Heart left ventricle (tissue), 16 donors: Measurements from ENCODE around the gene CCDC183. TPM values are rescaled to one million over a fixed set of nuclear protein-coding genes. Genes with fewer than 3 reads are reported as not detected.
"Not testable (repeated sequence)": the region's sequence is repeated elsewhere in the genome, so short reads cannot be mapped to it uniquely, and the experiment has no call there.

Source experiments
- ATAC-seq, 4 donors: fragments of 200-7000 bp; cut with Tn5 transposase; one replicate each; pipeline ENCODE4 v1.9.1; 2020 to 2022; ENCODE audit warnings: moderate library complexity in 4 of 4, mild to moderate bottlenecking in 3 of 4, moderate number of reproducible peaks in 1 of 4
- DNase-seq, 5 donors: peaks; one replicate each; pipeline ENCODE4 v3.0.0-alpha.2; 2020
- H3K27ac ChIP-seq, 12 donors: fragments of 200-600 bp; sonication (generic) in 4 of 12; one replicate each; pipeline versions ENCODE4 v1.5.0 to v1.8.0; 2016 to 2022; ENCODE audit warnings: mild to moderate bottlenecking in 2 of 12
- H3K27me3 ChIP-seq, 9 donors: fragments of 200-600 bp; sonication (generic) in 2 of 9; one replicate each; pipeline versions ENCODE4 v1.5.1 to v1.8.0; 2016 to 2022; ENCODE audit warnings: mild to moderate bottlenecking in 3 of 9
- H3K36me3 ChIP-seq, 9 donors: fragments of 200-600 bp; sonication (generic) in 2 of 9; one replicate each; pipeline versions ENCODE4 v1.5.0 to v1.8.0; 2018 to 2022; ENCODE audit warnings: mild to moderate bottlenecking in 2 of 9
- H3K4me1 ChIP-seq, 12 donors: fragments of 200-600 bp; sonication (generic) in 4 of 12; one replicate each; pipeline versions ENCODE4 v1.5.0 to v1.8.0; 2016 to 2022; ENCODE audit warnings: mild to moderate bottlenecking in 3 of 12
- H3K4me3 ChIP-seq, 12 donors: fragments of 200-600 bp; sonication (generic) in 4 of 12; one replicate each; pipeline versions ENCODE4 v1.5.0 to v1.8.0; 2017 to 2022; ENCODE audit warnings: mild to moderate bottlenecking in 9 of 12, moderate library complexity in 4 of 12
- H3K9me3 ChIP-seq, 12 donors: fragments of 200-600 bp; sonication (generic) in 4 of 12; one replicate each; pipeline versions ENCODE4 v1.5.0 to v1.8.0; 2016 to 2022; ENCODE audit warnings: mild to moderate bottlenecking in 1 of 12
- CTCF ChIP-seq, 12 donors: fragments of 200-600 bp; sonication (generic) in 4 of 12; IDR thresholded peaks; one replicate each; pipeline versions ENCODE4 v1.5.0 to v1.8.0; 2018 to 2022; ENCODE audit warnings: antibody characterized with exemption in 12 of 12, mild to moderate bottlenecking in 5 of 12
- POLR2A ChIP-seq, 2 donors: fragments of 450-650 bp; IDR thresholded peaks; one replicate each; pipeline ENCODE4 v1.6.1; 2017; ENCODE audit warnings: antibody characterized with exemption in 2 of 2, mild to moderate bottlenecking in 2 of 2, moderate library complexity in 2 of 2
- WGBS, 4 donors: extraction: QIAGEN DNeasy Blood & Tissue Kit in 2 of 4; methylation state at CpG; one replicate each; pipeline versions ENCODE4 v1.1.5 to v1.1.7; 2013 to 2018; 5-methylcytosine and 5-hydroxymethylcytosine counted together
- intact Hi-C, 10 donors: fragments of 100-400 bp; cut with DNase I; formaldehyde crosslinking; loops; one replicate each; pipeline versions ENCODE4 v1.11.1 to v1.14.2; 2022
- polyA plus RNA-seq, 2 donors: library from polyadenylated mRNA; stranded (reverse); fragments of 200-250 nt; gene quantifications; one replicate each; pipeline ENCODE4 v1.2.3, GENCODE V29; 2013
- total RNA-seq, 9 donors: library from RNA; depleted of rRNA in 2 of 9; stranded (reverse); fragments of >200 nt in 2 of 9; fragmentation: NEBNext Ultra II Directional in 3 of 9; extraction: Animal tissue kit (Norgen Biotek cat#: 25700) in 3 of 9; gene quantifications; one replicate each; pipeline versions ENCODE4 v1.1.0 to v1.2.4, GENCODE V29; 2016 to 2023
- donor health status: ischemic (EF 13 %, LVEDD 7.1; RV severe dilation, severe dysfunction).
- donor health status: healthy with polysubstance abuse.
- donor health status: DM: no; HTN: yes; CAD: no.
- donor health status: DM: no; HTN: no; CAD: no.
- donor health status: ischemic (EF 25% LVEDD 6.9; RV normal size, moderate dysfunction).
- donor health status: ischemic (EF 25% LVEDD 5.7; RV mildly dilated, moderate dysfunction).
- donor health status: healthy.
- donor health status: DM: yes; HTN: yes; CAD: no.
- donor health status: ischemic (EF 35%, LVEDD 5.7; RV mildly dilated, moderate dysfunction).
- donor health status: nonischemic (EF 11% LVEDD 7.7; RV severe dilation, severe dysfunction).
- donor health status: DM: yes; HTN: yes; CAD: no.
- donor health status: PGD.
- donor health status: ischemic (EF 29% LVEDD 5.4; RV normal size, mild dysfunction).
- donor health status: nonischemic (EF 23%, LVEDD 6.1; RV moderate dilation, normal function).

CCDC183 gene
- total and polyA plus RNA-seq, 11 donors = 0.32 to 4.7 (median 1.4) TPM

GRCh38 chr9:136784249-136784996 lies 11.7 kb upstream of the CCDC183 start:
- intact Hi-C loops = loop anchor here in 3 of 10 donors (10.0 kb wide), 3 partner anchors 280 to 450 kb away; partner anchors contain the start of genes CYSRT1 (in 1 of the 3), RNF208 (in 1 of the 3), RNF224 (in 1 of the 3) and SLC34A3 (in 1 of the 3)
- no peak for TF ChIP-seq POLR2A (IDR thresholded peaks at IDR 0.05)
- TF ChIP-seq CTCF (IDR thresholded peaks at IDR 0.05) = peak in 11 of 12 donors; percentile 25 to 59 (median 45)
- Histone ChIP-seq H3K36me3 (no peaks in the 10 kb centered on the region), H3K27ac (no peak overlapping the region), H3K27me3 (no peaks in the 10 kb centered on the region), H3K9me3 (no peaks in the 10 kb centered on the region), H3K4me1 (peaks cover 0 to 14% (median 0%) of the 10 kb centered on the region in 12 donors), H3K4me3 (no peak overlapping the region)
- DNase-seq (no peak), ATAC-seq (no peak)
- WGBS, 4 donors = 56 to 65% (median 60%) methylated on average over 9 of the region's 9 CpGs

- Histone ChIP-seq H3K9me3 (no peaks in the 10 kb centered on the region), H3K4me1 (peaks cover 0 to 16% (median 2%) of the 10 kb centered on the region in 12 donors), H3K4me3 (no peak overlapping the region), H3K27ac (no peak overlapping the region), H3K36me3 (no peaks in the 10 kb centered on the region), H3K27me3 (no peaks in the 10 kb centered on the region)
- intact Hi-C loops = loop anchor here in 4 of 10 donors (5.0 to 10.0 kb wide), 5 partner anchors 280 to 450 kb away; partner anchors contain the start of genes CYSRT1 (in 2 of the 4), RNF224 (in 2 of the 4), RNF208 (in 1 of the 4) and SLC34A3 (in 1 of the 4)
- TF ChIP-seq POLR2A (IDR thresholded peaks at IDR 0.05) (no peak), CTCF (IDR thresholded peaks at IDR 0.05) (no peak)
- ATAC-seq = no peak
- no peak for DNase-seq
- 77 to 87% (median 83%) methylated on average over 6 of the region's 6 CpGs for WGBS, 4 donors
Observed at GRCh38 chr9:136784997-136785361, 11.2 kb upstream of the CCDC183 start.

DNA sequence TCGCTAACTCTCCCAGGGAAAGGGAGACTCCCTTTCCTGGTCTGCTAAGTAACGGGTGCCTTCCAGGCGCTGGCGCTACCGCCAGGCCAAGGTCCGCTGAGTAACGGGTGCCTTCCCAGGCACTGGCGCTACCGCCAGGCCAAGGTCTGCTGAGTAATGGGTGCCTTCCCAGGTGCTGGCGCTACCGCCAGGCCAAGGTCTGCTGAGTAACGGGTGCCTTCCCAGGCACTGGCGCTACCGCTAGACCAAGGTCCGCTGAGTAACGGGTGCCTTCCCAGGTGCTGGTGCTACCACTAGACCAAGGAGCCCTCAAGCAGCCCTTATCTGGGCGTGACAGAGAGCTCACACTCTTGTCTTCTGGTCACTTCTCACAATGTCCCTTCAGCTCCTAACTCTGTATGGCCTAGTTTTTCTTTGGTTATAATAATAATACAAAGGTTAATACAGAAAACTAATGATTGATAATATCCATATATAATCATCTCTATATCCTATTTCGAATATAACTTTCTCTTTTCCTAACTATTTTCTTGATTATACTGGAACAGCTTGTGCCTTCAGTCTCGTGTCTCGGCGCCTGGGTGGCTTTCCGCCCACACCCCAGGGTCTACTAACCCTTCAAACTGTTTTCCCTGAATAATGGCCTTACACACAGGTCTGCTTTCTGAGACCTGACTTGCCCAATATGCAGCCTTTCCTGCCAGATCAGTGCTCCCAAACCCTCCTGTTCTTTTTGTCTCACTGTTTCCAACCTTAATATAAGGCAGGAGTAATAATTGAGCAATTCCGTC lies 10.4 kb upstream of the CCDC183 start:
- H3K9me3 ChIP-seq, H3K4me3 ChIP-seq, H3K27ac ChIP-seq, H3K27me3 ChIP-seq, DNase-seq, H3K36me3 ChIP-seq, ATAC-seq: not testable (repeated sequence)
- H3K4me1 ChIP-seq = peaks cover 0 to 23% (median 9%) of the 10 kb centered on the region in 12 donors
- intact Hi-C loops = loop anchor here in 8 of 10 donors (2.0 to 10.0 kb wide), 6 partner anchors 249 to 449 kb away; partner anchors contain the start of genes CYSRT1 (in 2 of the 8), RNF224 (in 2 of the 8), RNF208 (in 1 of the 8) and SLC34A3 (in 1 of the 8)
- WGBS, 4 donors = 86 to 92% (median 89%) methylated on average over 18 to 23 of the region's 23 CpGs

DNA sequence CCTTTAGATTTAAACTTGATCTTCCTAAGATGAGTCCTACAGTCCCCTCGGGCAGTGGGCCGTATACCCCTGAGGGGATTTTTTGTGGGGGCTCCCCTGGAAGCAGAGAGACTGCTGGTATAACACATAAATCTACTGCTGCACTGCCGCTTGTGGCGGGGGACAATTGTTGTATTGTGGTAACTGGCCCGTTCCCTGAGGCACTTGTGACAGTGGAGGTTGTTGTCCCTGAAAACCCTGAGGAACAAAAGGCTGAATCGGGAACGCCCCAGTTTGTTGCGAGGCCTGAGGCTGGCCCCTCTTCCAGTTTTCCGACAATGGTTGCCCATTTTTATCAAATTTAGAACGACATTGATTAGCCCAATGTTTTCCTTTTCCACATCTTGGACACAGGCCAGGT lies 9.7 kb upstream of the CCDC183 start:
- no peak overlapping the region for H3K4me3 ChIP-seq
- no peak for ATAC-seq
- no peak overlapping the region for H3K27ac ChIP-seq
- H3K9me3 ChIP-seq = no peaks in the 10 kb centered on the region
- peaks cover 0 to 24% (median 11%) of the 10 kb centered on the region in 12 donors for H3K4me1 ChIP-seq
- WGBS, 4 donors = 67 to 77% (median 72%) methylated on average over 10 of the region's 10 CpGs
- intact Hi-C loops = loop anchor here in 8 of 10 donors (2.0 to 10.0 kb wide), 6 partner anchors 248 to 448 kb away; partner anchors contain the start of genes CYSRT1 (in 2 of the 8), RNF224 (in 2 of the 8), RNF208 (in 1 of the 8) and SLC34A3 (in 1 of the 8)
- TF ChIP-seq POLR2A (IDR thresholded peaks at IDR 0.05) = no peak
- TF ChIP-seq CTCF (IDR thresholded peaks at IDR 0.05) = no peak
- no peaks in the 10 kb centered on the region for H3K27me3 ChIP-seq
- no peak for DNase-seq
- no peaks in the 10 kb centered on the region for H3K36me3 ChIP-seq

DNA sequence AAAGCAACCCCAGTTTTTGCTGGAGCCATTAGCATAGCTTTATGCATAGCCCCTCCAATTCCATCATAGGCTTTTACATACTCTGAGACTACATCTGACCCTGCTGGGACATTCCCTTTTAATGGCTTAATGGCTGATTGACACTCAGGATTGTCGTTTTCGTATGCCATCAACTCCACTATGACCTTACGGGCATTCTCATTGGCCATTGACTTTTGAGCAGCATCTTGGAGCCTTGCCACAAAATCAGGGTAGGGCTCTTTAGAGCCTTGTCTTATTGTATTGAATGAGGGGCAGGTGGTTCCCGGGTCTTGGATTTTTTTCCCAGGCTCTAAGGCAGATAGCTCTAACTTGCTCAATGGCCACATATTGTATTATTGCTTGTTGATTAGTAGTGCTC lies 9.2 kb upstream of the CCDC183 start:
- H3K27ac ChIP-seq, ATAC-seq, DNase-seq, H3K36me3 ChIP-seq, H3K4me3 ChIP-seq, H3K9me3 ChIP-seq, H3K27me3 ChIP-seq: not testable (repeated sequence)
- intact Hi-C loops = loop anchor here in 9 of 10 donors (1.0 to 10.0 kb wide), 7 partner anchors 248 to 448 kb away; partner anchors contain the start of genes CYSRT1 (in 2 of the 9), RNF224 (in 2 of the 9), RNF208 (in 1 of the 9) and SLC34A3 (in 1 of the 9)
- 24 to 42% (median 32%) methylated on average over 4 of the region's 4 CpGs for WGBS, 4 donors
- peaks cover 0 to 29% (median 16%) of the 10 kb centered on the region in 12 donors for H3K4me1 ChIP-seq
